NCI-H2029 treated with DMSO at 0.1 percent for 48 hours (cell line): ENCODE data around the gene SLC47A2.

Experiments used
- DNase-seq: peaks from one replicate; lab custom pipeline; 2025; lab: John Stamatoyannopoulos, UW

The SLC47A2 gene

GRCh38 chr17:19747829-19748806 lies 31.7 kb upstream of the SLC47A2 start, which contains the start of gene ALDH3A1:
Gene ALDH3A1 (minus strand): TSS chr17:19748298. CDS start chr17:19745129, 3,169 bp downstream.
- no peak for DNase-seq

DNA sequence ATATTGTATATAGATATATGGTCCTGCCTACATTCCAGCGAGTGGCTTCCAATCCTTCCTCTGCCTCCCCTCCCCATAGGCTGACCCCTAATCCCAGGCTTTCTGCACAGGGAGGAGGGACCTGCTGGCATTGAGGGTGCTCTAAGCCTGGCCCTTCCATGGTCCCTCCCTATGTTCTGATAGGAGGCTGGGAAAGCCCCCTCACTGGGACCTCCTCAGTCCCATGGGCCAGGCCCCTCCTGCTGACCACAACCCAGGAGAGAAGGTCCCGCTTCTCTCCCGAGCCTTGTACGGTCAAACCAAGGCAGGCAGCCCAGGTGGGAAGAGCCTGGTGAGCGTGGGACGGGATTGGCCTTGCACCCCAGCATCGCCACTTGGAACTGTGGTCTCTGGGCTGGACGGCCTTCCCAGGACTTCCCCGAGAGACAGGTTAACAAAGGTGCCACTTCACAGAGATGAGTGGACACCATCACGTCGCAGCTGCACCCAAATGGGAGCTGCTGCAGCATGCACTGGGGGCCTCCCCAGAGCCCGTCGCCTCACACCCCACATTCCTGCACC lies 30.9 kb upstream of the SLC47A2 start:
- DNase-seq: no peak

DNA sequence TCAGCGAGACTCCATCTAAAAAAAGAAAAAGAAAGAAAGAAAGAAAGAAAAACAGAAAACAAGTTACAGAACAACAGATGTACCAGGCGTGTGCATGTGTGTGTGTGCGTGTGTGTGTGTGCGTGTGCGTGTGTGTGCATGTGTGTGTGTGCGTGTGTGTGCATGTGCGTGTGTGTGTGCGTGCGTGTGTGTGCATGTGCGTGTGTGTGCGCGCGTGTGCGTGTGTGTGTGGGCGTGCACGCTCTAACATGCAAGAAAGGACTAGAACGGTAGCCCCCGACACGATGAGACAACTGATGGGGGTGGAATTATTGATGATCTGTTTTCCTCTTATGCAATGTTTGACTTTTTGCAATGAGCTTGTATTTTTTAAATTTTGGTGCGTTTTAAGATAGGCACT lies 30.1 kb upstream of the SLC47A2 start:
- DNase-seq: no peak

DNA sequence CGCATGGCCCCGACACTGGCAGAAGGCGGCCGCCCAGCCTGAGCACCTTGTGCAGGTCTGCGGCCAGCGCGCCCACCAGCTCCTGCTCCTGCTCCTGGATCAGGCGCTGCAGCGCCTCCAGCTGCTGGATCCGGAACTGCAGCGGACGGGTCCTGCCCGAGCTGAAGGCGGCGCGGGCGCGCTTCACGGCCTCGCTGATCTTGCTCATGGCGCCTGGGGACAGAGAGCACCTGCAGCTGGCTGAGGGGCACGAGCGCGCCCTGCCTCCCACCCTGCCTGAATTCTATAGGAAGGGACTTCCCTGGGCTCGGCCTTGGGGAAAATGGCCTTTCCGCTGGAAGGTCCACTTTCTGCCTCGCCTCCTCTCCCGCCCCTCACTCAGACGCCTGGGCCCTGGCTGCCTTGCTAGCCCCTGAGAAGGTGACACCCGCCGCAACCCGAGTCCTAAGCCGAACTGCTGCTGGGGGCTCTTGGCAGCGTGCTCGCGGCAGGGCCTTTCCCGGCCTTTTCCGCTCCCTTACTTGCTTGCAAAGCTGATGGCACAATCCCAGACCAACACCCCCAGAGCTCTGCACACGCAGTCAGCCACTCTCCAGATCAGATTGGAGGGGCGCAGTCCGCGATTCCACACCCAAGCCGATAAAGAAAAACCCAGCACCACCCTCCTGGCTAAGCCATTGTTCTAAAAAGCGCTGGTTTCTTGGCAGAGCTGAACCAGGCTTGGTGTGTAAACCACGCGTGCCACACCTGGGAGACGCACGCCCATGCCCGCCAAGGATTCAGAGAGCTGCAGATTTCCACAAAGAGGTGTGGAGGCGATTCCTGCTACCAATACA lies 28.8 kb upstream of the SLC47A2 start:
- DNase-seq: no peak

DNA sequence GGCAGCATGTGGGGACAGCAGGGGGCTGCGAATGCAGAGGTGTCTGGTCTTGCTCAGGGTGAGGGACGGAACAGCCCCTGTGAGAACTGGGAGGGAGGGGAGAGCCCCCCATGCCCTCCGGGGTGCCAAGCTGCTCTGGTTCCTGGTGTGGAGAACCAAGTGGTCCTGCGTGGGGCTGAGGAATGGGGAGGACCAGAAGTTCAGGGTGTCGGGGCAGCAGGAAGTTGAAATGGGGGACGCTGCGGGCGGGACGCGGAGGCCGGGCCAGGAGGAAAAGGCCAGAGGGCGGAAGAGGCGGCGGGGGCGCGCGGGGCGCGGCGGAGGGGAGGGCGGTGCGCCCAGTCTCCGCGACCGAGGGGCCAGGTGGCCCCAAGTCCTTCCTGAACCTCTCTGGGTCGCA lies 28.1 kb upstream of the SLC47A2 start:
- no peak for DNase-seq

DNA sequence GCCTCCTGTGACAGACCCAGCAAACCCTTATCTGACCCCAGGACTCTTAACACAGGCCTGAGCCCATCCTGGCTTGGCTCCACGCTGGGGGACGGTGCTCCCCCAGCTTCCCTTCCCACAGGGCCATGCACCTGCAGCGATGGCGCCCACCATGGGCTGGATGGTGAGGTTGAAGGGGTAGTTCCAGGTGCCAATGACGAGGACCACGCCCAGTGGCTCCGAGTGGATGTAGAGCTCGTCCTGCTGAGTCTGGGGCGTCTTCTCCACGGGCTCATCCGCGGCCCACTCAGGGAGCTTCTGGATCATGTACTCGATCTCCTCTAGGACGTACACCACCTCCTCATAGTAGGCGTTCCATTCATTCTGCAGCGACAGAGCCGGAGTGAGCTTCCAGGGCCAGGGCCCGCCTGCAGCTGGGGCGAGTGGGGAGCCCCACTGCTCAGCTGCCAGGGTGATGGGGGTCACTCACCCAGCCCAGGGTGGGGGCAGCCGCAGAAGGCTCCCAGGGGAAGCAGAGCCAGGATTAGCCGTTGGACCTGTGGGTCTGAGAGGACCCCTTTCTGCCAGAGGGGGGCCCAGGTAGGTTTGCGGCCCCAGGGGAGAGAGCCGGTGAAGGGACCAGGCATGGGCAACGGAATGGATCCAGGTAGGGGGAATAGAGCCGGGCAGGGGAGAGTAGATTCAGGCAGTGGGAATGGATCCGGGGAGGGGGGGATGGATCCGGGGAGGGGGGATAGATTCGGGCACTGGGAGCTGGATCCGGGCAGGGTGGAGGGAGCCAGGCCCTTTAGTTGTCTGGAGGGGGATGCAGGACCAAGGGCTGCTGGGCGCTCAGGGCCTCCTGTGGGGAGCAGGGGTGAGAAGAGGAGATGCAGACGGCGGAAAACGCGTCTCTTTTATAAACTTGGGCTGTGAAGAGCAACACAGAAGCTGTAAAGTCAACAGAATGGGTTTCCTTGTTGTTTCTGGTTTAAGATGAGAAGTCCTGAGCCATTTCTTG lies 27.0 kb upstream of the SLC47A2 start:
- DNase-seq: no peak

DNA sequence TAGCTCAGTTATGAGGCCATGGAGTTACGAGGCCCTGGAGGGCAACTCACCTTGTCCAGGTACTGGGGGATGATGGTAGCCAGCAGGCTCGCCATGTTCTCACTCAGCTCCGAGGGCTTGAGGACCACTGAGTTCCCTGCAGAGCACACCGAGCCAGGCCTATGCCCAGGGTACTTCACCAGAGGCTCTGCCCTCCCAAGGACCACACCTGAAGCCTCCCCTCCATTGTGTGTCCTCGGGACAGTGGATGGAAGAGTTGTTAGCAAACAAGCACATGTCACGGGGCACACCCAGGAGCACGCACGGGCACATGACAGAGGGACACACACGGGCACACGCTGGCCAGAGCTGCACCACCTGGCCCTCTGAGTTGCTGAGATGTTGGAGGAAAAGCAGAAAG lies 26.1 kb upstream of the SLC47A2 start:
- DNase-seq: no peak

- no peak for DNase-seq
Observed at GRCh38 chr17:19741832-19742457, 25.6 kb upstream of the SLC47A2 start.

GRCh38 chr17:19740933-19741332 lies 24.5 kb upstream of the SLC47A2 start:
- no peak for DNase-seq

GRCh38 chr17:19739241-19740201 lies 23.1 kb upstream of the SLC47A2 start:
- no peak for DNase-seq

GRCh38 chr17:19738757-19739156 lies 22.4 kb upstream of the SLC47A2 start:
- DNase-seq: no peak

GRCh38 chr17:19738073-19738449 lies 21.7 kb upstream of the SLC47A2 start:
- DNase-seq: no peak

DNA sequence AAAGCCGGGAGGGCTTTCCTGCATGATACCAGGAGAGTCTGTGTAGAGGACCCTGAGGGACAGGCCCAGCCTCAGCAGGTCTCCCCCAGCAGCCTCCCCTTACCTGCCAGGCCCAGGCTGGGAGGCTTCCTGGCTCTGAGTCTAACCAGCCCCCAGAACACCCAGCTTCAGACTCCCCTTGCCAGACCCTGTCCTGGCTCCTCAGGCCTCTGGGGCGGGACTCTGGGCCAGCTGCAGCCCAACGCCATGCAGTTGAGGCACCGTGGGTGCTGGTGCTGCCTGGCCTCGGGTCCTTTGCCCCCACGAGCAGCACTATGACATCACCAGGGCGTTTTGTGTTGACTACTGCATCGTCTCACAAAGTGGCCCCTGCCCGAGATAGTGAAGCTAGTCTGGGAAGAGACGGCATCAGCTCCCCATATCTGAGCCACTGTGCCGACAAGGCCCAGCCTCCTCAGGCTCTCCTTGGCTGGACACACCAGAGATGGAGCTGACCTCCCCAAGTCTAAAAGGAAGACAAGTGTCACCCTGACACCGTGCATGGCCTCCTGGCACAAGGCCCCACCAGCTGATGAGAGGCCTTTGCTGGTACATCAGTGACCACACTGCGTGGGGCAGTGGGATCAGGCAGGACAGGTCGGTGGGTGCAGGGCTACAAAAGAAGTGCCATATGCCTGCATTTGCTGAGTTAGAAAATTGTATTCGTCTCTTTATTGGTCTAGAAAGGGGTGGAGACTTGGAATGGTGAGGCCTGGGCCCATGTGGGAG lies 21.1 kb upstream of the SLC47A2 start:
- DNase-seq: no peak

- DNase-seq: no peak
Observed at GRCh38 chr17:19736071-19736470, 19.7 kb upstream of the SLC47A2 start.

DNA sequence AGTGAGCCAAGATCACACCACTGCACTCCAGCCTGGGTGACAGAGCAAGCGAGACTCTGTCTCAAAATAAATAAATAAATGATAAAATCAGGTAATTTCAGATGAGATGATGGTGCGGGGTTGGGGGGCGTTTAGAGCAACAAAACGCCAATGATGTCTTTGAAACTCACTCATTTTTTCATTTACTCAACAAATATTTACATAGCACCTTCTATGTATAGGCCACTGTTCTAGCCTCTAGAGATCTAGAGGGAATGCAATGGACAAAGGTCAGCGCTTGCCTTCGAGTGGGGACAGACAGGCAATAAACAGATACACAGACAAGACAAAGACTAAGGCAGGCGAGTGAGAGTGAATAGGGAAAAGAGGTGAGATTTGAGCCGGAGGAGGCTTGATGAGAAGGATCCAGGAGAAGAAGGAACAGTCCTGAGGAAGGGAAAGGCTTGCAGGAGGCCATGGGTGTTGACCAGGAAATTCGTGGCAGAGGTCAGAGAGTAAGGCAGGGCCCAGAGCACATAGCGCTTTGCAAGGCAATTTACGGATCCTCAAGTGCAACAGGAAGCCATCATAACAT lies 17.7 kb upstream of the SLC47A2 start:
- no peak for DNase-seq

GRCh38 chr17:19731626-19732025 lies 15.2 kb upstream of the SLC47A2 start:
- no peak for DNase-seq

- no peak for DNase-seq
Observed at GRCh38 chr17:19730843-19731242, 14.5 kb upstream of the SLC47A2 start.

DNA sequence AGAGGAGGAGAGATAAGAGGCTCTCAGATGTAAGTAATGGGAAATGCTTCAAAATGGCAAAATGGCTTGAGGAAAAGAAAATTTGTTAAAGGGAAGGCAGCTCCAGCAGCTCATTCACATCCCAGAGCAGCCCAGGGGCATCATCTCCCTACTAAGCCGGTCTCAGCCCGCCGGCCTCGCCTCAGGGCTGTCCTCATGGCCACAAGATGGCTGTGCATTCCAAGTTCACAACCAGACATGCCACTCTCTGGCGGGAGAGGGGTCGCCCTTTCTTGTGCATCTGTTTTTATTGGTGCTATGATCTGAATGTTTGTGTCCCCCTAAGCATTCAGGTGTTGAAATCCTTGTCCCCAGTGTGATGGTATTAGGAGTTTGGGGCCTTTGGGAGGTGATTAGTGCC lies 13.5 kb upstream of the SLC47A2 start:
- DNase-seq: no peak
